ENCODE results near the gene PLIN4.

The PLIN4 gene

GRCh38 chr19:4523306-4524110, 5.2 kb upstream of the PLIN4 start:
- peak; percentile 48 for DNase-seq

GRCh38 chr19:4522291-4523002, 4.2 kb upstream of the PLIN4 start:
- no peak for DNase-seq

GRCh38 chr19:4521888-4522242, 3.6 kb upstream of the PLIN4 start:
- no peak for DNase-seq

GRCh38 chr19:4521170-4521887, 3.0 kb upstream of the PLIN4 start:
- peak; percentile 46 for DNase-seq

- DNase-seq = no peak
Observed at GRCh38 chr19:4519521-4520277, 1.4 kb upstream of the PLIN4 start.

- DNase-seq = no peak
Observed at GRCh38 chr19:4519172-4519496, 848 bp upstream of the PLIN4 start.

GRCh38 chr19:4517451-4518057, 732 bp downstream of the PLIN4 start:
- no peak for DNase-seq

GRCh38 chr19:4516939-4517300, 1.4 kb downstream of the PLIN4 start:
- DNase-seq = no peak

- DNase-seq = no peak
Observed at GRCh38 chr19:4516199-4516938, 1.9 kb downstream of the PLIN4 start.

- DNase-seq = no peak
Observed at GRCh38 chr19:4515732-4516131, 2.6 kb downstream of the PLIN4 start.

GRCh38 chr19:4513248-4513647, 5.0 kb downstream of the PLIN4 start:
- no peak for DNase-seq

- no peak for DNase-seq
Observed at GRCh38 chr19:4512070-4512469, 6.2 kb downstream of the PLIN4 start.

GRCh38 chr19:4511300-4512054, 6.8 kb downstream of the PLIN4 start:
- DNase-seq = no peak

GRCh38 chr19:4510435-4511255, 7.6 kb downstream of the PLIN4 start:
- DNase-seq = no peak

GRCh38 chr19:4508698-4509097, 9.6 kb downstream of the PLIN4 start:
- no peak for DNase-seq

- DNase-seq = no peak
Observed at GRCh38 chr19:4507804-4508203, 10.5 kb downstream of the PLIN4 start.

GRCh38 chr19:4507150-4507452, 11.2 kb downstream of the PLIN4 start:
- DNase-seq = no peak

- DNase-seq = peak; percentile 76
Observed at GRCh38 chr19:4506449-4507149, 11.7 kb downstream of the PLIN4 start.

- DNase-seq = no peak
Observed at GRCh38 chr19:4505570-4506448, 12.5 kb downstream of the PLIN4 start.
